ENCODE results near the gene SYT1. TPM values are rescaled to one million over a fixed set of nuclear protein-coding genes. Genes with fewer than 3 reads are reported as not detected.

Gene SYT1
- total and polyA plus RNA-seq, 2 experiments from 2014 or later = 48.7 to 51.7 TPM

- Histone ChIP-seq H3K4me2 (no peak overlapping the region), H3K27ac (ENCODE audit: low read depth) (no peak overlapping the region), H3F3A (replicated peaks; ENCODE audit: low read depth) (no peaks in the 10 kb centered on the region), H3K9me2 (ENCODE audit: insufficient read depth) (no peaks in the 10 kb centered on the region), H3K79me2 (replicated peaks; ENCODE audit: insufficient read depth) (no peaks in the 10 kb centered on the region), H3K36me3 (ENCODE audit: insufficient read depth) (0 out of 2 replicates have a peak, but pooled peaks cover 4% of the 10 kb centered on the region), H3K4me3 (no peak overlapping the region), H2AFZ (no peak overlapping the region), H4K20me1 (replicated peaks; ENCODE audit: insufficient read depth) (no peaks in the 10 kb centered on the region), H3K27me3 (ENCODE audit: insufficient read depth) (no peaks in the 10 kb centered on the region), H3K4me1 (ENCODE audit: insufficient read depth) (peaks cover 21% of the 10 kb centered on the region)
- no peak overlapping the region for H3K27ac Mint-ChIP-seq
- no peaks in the 10 kb centered on the region for H3K27me3 Mint-ChIP-seq (ENCODE audit: insufficient read depth, low read depth, poor library complexity)
- no peak overlapping the region for H3K4me3 Mint-ChIP-seq
- no peak for TF ChIP-seq ETS1 (IDR thresholded peaks at IDR 0.05)
- no peak for TF ChIP-seq EZH2 (IDR thresholded peaks at IDR 0.05; ENCODE audit: low read depth, unreplicated experiment)
- no peaks in the 10 kb centered on the region for H3K36me3 Mint-ChIP-seq (ENCODE audit: low read depth)
- H3K9me3 Mint-ChIP-seq = no peaks in the 10 kb centered on the region; the same call in 2 of the 3 replicates
- H3K4me1 Mint-ChIP-seq = peaks cover 23% of the 10 kb centered on the region
- ATAC-seq (no peak), DNase-seq (ENCODE audit: low spot score) (no peak)
Measured at GRCh38 chr12:79250960-79251755, 386.6 kb downstream of the SYT1 start.

- Histone ChIP-seq H3K4me3 (no peak overlapping the region), H2AFZ (no peak overlapping the region), H3K4me2 (no peak overlapping the region), H3K9me2 (ENCODE audit: insufficient read depth) (no peaks in the 10 kb centered on the region), H3K79me2 (replicated peaks; ENCODE audit: insufficient read depth) (no peaks in the 10 kb centered on the region), H3F3A (replicated peaks; ENCODE audit: low read depth) (no peaks in the 10 kb centered on the region), H3K27ac (ENCODE audit: low read depth) (no peak overlapping the region), H3K36me3 (ENCODE audit: insufficient read depth) (0 out of 2 replicates have a peak, but pooled peaks cover 4% of the 10 kb centered on the region), H3K4me1 (ENCODE audit: insufficient read depth) (peaks cover 13% of the 10 kb centered on the region), H3K27me3 (ENCODE audit: insufficient read depth) (no peaks in the 10 kb centered on the region), H4K20me1 (replicated peaks; ENCODE audit: insufficient read depth) (no peaks in the 10 kb centered on the region)
- ATAC-seq = no peak
- Mint-ChIP-seq H3K36me3 (ENCODE audit: low read depth) (no peaks in the 10 kb centered on the region), H3K4me1 (peaks cover 15% of the 10 kb centered on the region), H3K27ac (no peak overlapping the region), H3K27me3 (ENCODE audit: insufficient read depth, low read depth, poor library complexity) (no peaks in the 10 kb centered on the region), H3K4me3 (no peak overlapping the region), H3K9me3 (no peaks in the 10 kb centered on the region)
- DNase-seq (ENCODE audit: low spot score) = no peak
- TF ChIP-seq CREB1 (CRISPR knock-in tag; IDR thresholded peaks at IDR 0.05; ENCODE audit: low read depth) (no peak), POLR2AphosphoS5 (IDR thresholded peaks at IDR 0.05; ENCODE audit: low read depth) (no peak), EZH2phosphoT487 (IDR thresholded peaks at IDR 0.05; ENCODE audit: unreplicated experiment) (no peak), CTCF (conservative IDR thresholded peaks at IDR 0.05; ENCODE audit: low read depth in 2 of 2) (no peak), ZNF331 (CRISPR knock-in tag; IDR thresholded peaks at IDR 0.05; ENCODE audit: low read depth) (no peak), NANOG (IDR thresholded peaks at IDR 0.05; ENCODE audit: borderline replicate concordance) (no peak), ZNF114 (CRISPR knock-in tag; IDR thresholded peaks at IDR 0.05) (no peak)
Measured at GRCh38 chr12:79252358-79253075, 387.9 kb downstream of the SYT1 start.
